DMS 273 treated with DMSO at 0.1 percent for 48 hours (cell line): Measurements from ENCODE around the gene HOXA6.
A peak's percentile ranks its signal among the peaks of the same experiment; 100 is the strongest.

Experiments
- DNase-seq: peaks from one replicate; lab custom pipeline; 2025; lab: John Stamatoyannopoulos, UW

The HOXA6 gene

GRCh38 chr7:27137640-27138315 is 9.8 kb downstream of the HOXA6 start:
- no peak for DNase-seq

- DNase-seq, result no peak
Observed at GRCh38 chr7:27134392-27134791, 13.2 kb downstream of the HOXA6 start.

- no peak for DNase-seq
Observed at GRCh38 chr7:27133409-27134231, 14.0 kb downstream of the HOXA6 start.

DNA sequence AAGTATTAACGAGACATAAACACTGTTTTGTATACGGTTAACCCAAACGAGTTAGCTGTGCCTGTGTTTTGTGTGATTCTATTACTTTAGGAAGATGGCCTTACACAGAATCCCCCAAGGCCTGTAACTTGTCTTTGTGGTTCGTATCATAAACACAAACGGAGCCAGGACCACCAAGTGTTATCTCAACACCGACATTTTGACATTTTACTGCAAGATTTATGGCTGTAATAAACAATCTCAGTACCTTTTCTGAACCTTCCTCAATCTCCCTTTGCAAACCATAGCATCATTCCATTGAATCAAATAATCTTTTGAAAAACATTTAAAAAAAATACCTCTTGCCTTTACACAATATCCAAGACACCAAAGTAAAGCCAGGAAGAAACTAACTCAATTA is 14.6 kb downstream of the HOXA6 start:
- no peak for DNase-seq

GRCh38 chr7:27132214-27132613 is 15.4 kb downstream of the HOXA6 start:
- DNase-seq, result no peak

DNA sequence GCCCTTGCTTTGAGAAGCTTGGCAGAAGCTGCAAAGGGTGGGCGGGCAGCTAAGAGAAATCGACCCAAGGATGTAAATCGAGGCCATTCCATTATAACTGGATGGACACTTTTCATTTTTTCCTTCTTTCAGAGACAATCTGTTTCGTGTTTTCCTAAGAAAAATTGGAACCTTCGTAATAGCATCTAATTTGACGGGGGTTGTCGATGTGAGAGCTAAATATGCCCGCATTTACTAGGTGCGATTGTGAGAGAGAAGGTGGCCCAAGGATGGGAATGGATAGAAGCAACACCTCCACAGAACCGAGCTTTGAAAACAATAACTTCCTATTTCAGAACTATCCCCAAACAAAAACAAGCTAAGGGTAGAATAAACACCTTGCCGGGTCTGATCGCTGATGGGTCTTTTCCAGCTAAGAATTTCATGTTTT is 16.2 kb downstream of the HOXA6 start:
- no peak for DNase-seq

- DNase-seq, result peak; percentile 46
Observed at GRCh38 chr7:27130540-27131389, 16.8 kb downstream of the HOXA6 start, which contains the start of gene HOXA4. Gene HOXA4 (minus strand): TSS chr7:27130757. CDS start chr7:27130733, 24 bp downstream.

GRCh38 chr7:27129729-27130539 is 17.6 kb downstream of the HOXA6 start:
- DNase-seq, result no peak

DNA sequence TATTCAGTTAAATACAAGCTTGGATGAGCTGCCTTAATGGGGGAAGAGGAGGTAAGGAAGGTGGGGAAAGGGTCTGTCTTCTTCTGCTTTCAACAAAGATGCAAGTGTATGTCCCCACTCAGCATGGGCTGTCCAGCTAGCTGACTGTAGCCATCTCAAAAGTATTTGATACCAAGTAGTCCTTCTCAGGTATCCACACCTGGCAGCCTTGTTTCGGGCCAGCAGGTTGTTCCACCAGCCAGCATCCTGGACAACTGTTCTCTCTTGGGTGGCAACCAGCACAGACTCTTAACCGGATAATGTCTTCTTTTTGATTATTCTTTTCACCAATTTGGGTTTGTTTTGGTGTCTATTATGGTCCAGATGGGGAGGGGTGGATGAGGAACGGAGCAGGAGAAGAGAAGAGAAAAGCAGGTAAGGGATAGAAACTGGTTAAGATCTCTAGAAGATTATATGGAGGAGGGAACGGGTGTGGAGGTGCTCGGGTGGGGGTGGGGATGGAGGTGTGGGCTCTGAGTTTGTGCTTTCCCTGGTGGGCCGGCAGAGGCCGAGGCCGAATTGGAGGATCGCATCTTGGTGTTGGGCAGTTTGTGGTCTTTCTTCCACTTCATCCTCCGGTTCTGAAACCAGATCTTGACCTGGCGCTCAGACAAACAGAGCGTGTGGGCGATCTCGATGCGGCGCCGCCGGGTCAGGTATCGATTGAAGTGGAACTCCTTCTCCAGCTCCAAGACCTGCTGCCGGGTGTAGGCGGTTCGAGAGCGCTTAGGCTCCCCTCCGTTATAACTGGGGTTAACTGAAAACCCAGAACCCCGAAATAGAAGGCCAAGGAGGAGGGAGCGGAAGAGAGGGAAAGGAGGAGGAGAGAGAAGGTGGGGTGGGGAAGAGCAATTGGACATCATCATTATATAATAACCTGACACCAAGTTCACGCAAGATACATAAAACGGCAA is 18.5 kb downstream of the HOXA6 start:
- DNase-seq, result no peak

DNA sequence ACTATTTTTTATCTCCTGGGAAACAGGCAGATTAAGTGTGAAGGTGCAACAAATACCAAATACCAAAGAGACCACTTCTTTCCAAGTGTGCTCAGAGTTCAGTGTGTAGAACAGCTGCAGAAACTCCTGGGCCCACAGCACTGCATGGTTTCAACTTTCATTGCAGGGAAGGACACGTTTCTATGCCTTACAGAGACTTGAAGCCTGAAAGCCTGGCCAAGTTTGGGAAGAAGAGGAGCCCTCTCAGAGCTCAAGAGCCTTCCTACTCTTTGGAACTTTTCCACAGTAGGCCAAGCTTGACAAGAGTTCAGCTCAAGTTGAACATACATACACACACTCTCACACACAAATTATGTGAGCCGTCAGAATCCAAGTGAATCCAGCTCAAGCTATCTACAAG is 19.5 kb downstream of the HOXA6 start:
- peak; percentile 26 for DNase-seq

- DNase-seq, result no peak
Observed at GRCh38 chr7:27126596-27127327, 20.8 kb downstream of the HOXA6 start.

DNA sequence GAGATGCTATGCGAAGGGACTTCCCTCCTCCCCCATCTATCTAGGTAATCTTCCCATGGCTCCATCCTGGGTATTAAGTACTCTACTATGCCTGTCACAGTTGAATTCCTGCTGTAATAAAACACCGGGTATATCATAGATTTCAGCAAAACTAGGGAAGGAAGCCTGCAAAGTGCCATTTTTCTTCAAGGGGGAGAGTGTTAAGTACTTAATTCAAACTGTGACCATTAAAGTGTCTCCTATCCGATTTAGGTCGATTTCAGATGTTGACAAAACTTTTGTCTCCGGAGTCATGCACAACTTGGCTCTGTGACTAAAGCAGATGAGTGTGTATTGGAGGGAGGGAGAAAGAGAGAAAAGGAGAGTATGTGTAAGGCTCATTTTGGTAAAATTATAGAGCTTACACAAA is 21.6 kb downstream of the HOXA6 start:
- DNase-seq, result no peak

GRCh38 chr7:27124902-27125689 is 22.5 kb downstream of the HOXA6 start:
- no peak for DNase-seq

- DNase-seq, result no peak
Observed at GRCh38 chr7:27124096-27124901, 23.3 kb downstream of the HOXA6 start.

DNA sequence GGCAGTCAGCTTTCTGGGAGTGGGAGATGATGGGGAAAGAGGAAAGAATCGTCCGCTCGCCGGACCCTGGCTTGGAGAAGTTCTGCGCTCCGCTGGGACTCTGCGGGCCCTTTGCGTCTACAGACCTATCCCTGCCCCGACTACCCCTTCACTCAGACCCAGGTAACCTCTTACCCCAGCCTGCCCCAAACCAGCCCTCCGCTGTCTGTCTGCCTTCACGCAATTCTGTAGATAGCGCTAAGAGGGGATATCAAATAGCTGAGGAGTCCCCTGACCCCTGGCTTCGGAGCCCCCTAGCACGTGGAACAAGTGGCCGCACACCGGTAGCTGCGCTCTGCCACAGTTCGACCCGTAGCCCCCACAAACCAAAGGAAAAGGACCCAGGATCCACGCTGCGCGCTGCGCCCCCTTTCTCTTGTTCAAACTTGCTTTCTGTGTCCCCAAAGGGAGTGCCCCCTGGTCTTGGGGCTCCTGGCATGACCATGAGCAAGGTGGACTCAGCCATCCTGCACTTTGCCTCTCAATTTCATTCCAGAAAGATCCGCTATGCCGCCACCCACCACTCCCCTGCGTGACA is 24.0 kb downstream of the HOXA6 start:
- no peak for DNase-seq

DNA sequence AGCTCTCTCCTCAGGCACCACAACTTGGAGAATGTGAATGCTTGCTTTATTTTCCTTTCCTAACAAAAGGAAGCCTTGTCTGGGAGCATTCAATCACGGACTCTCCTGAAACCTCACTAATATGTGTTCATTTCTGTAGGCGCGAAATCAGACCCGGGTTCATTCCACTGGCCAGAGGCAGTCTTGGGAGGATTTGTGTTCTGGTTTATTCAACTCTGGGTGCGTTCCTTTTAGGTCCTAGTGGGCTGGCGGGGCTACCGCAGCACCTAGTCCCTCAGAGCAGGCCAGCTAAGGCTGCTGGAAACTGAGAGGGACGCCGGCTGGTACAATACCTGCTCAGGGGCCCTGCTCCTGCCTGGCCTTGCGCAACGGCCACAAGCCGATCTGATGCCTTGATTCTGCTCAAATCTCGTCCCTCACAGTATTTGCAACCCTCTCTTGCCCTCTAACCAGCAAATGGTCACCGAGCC is 24.5 kb downstream of the HOXA6 start:
- no peak for DNase-seq

GRCh38 chr7:27122077-27122910 is 25.3 kb downstream of the HOXA6 start:
- DNase-seq, result no peak
